ENCODE data around the gene SPATS1.
"Not testable (repeated sequence)": the region's sequence is repeated elsewhere in the genome, so short reads cannot be mapped to it uniquely, and the experiment has no call there.

SPATS1 gene

GRCh38 chr6:44309092-44309491, 33.4 kb upstream of the SPATS1 start:
- in situ Hi-C loops (cut with HindIII; ENCODE audit: low pct_ligation_motif_present, low pct_unique_long_range_greater_than_20kb, low sequenced_read_pairs): no loop called here
- no peak for DNase-seq

- in situ Hi-C loops (cut with HindIII; ENCODE audit: low pct_ligation_motif_present, low pct_unique_long_range_greater_than_20kb, low sequenced_read_pairs): no loop called here
- no peak for DNase-seq
These were observed 32.8 kb upstream of the SPATS1 start for GRCh38 chr6:44309631-44310030.

- no peak for DNase-seq
- in situ Hi-C loops (cut with HindIII; ENCODE audit: low pct_ligation_motif_present, low pct_unique_long_range_greater_than_20kb, low sequenced_read_pairs): no loop called here
These were observed 32.2 kb upstream of the SPATS1 start for GRCh38 chr6:44310241-44310640.

- no peak for DNase-seq
- in situ Hi-C loops (cut with HindIII; ENCODE audit: low pct_ligation_motif_present, low pct_unique_long_range_greater_than_20kb, low sequenced_read_pairs): no loop called here
These were observed 31.1 kb upstream of the SPATS1 start for GRCh38 chr6:44311304-44311703.

- no peak for DNase-seq
- in situ Hi-C loops (cut with HindIII; ENCODE audit: low pct_ligation_motif_present, low pct_unique_long_range_greater_than_20kb, low sequenced_read_pairs): no loop called here
These were observed 30.7 kb upstream of the SPATS1 start for GRCh38 chr6:44311767-44312166.

GRCh38 chr6:44312901-44313788, 29.3 kb upstream of the SPATS1 start, which contains the start of gene AARS2:
Gene AARS2, minus strand, starts transcription at chr6:44313347. Its CDS starts 24 bp downstream, at chr6:44313323.
- in situ Hi-C loops (cut with HindIII; ENCODE audit: low pct_ligation_motif_present, low pct_unique_long_range_greater_than_20kb, low sequenced_read_pairs): no loop called here
- peak; percentile 81 for DNase-seq

GRCh38 chr6:44314657-44315056, 27.8 kb upstream of the SPATS1 start:
- in situ Hi-C loops (cut with HindIII; ENCODE audit: low pct_ligation_motif_present, low pct_unique_long_range_greater_than_20kb, low sequenced_read_pairs); DNase-seq: not testable (repeated sequence)

- DNase-seq: no peak
- in situ Hi-C loops (cut with HindIII; ENCODE audit: low pct_ligation_motif_present, low pct_unique_long_range_greater_than_20kb, low sequenced_read_pairs): no loop called here
These were observed 26.9 kb upstream of the SPATS1 start for GRCh38 chr6:44315516-44315915.

- DNase-seq: no peak
- in situ Hi-C loops (cut with HindIII; ENCODE audit: low pct_ligation_motif_present, low pct_unique_long_range_greater_than_20kb, low sequenced_read_pairs): no loop called here
These were observed 26.5 kb upstream of the SPATS1 start for GRCh38 chr6:44315951-44316350.

GRCh38 chr6:44316481-44316880, 26.0 kb upstream of the SPATS1 start:
- no peak for DNase-seq
- in situ Hi-C loops (cut with HindIII; ENCODE audit: low pct_ligation_motif_present, low pct_unique_long_range_greater_than_20kb, low sequenced_read_pairs): no loop called here

GRCh38 chr6:44317136-44317631, 25.3 kb upstream of the SPATS1 start:
- DNase-seq; in situ Hi-C loops (cut with HindIII; ENCODE audit: low pct_ligation_motif_present, low pct_unique_long_range_greater_than_20kb, low sequenced_read_pairs): not testable (repeated sequence)

GRCh38 chr6:44321210-44321609, 21.2 kb upstream of the SPATS1 start:
- no peak for DNase-seq

GRCh38 chr6:44327096-44327495, 15.4 kb upstream of the SPATS1 start:
- in situ Hi-C loops (cut with HindIII; ENCODE audit: low pct_ligation_motif_present, low pct_unique_long_range_greater_than_20kb, low sequenced_read_pairs): no loop called here
- no peak for DNase-seq

More at GRCh38 chr6:44321210-44321609, 21.2 kb upstream of the SPATS1 start:
- in situ Hi-C loops (cut with HindIII; ENCODE audit: low pct_ligation_motif_present, low pct_unique_long_range_greater_than_20kb, low sequenced_read_pairs): no loop called here

GRCh38 chr6:44327760-44328159, 14.7 kb upstream of the SPATS1 start:
- in situ Hi-C loops (cut with HindIII; ENCODE audit: low pct_ligation_motif_present, low pct_unique_long_range_greater_than_20kb, low sequenced_read_pairs): no loop called here
- DNase-seq: no peak

GRCh38 chr6:44328203-44328602, 14.2 kb upstream of the SPATS1 start:
- DNase-seq; in situ Hi-C loops (cut with HindIII; ENCODE audit: low pct_ligation_motif_present, low pct_unique_long_range_greater_than_20kb, low sequenced_read_pairs): not testable (repeated sequence)

GRCh38 chr6:44329858-44330257, 12.6 kb upstream of the SPATS1 start:
- no peak for DNase-seq
- in situ Hi-C loops (cut with HindIII; ENCODE audit: low pct_ligation_motif_present, low pct_unique_long_range_greater_than_20kb, low sequenced_read_pairs): no loop called here

GRCh38 chr6:44332585-44332984, 9.9 kb upstream of the SPATS1 start:
- in situ Hi-C loops (cut with HindIII; ENCODE audit: low pct_ligation_motif_present, low pct_unique_long_range_greater_than_20kb, low sequenced_read_pairs): no loop called here
- no peak for DNase-seq

GRCh38 chr6:44333273-44333919, 9.1 kb upstream of the SPATS1 start:
- no peak for DNase-seq
- in situ Hi-C loops (cut with HindIII; ENCODE audit: low pct_ligation_motif_present, low pct_unique_long_range_greater_than_20kb, low sequenced_read_pairs): no loop called here

- in situ Hi-C loops (cut with HindIII; ENCODE audit: low pct_ligation_motif_present, low pct_unique_long_range_greater_than_20kb, low sequenced_read_pairs): no loop called here
These were observed 8.5 kb upstream of the SPATS1 start for GRCh38 chr6:44333942-44334341.

GRCh38 chr6:44335631-44336030, 6.8 kb upstream of the SPATS1 start:
- no peak for DNase-seq
- in situ Hi-C loops (cut with HindIII; ENCODE audit: low pct_ligation_motif_present, low pct_unique_long_range_greater_than_20kb, low sequenced_read_pairs): no loop called here

More at GRCh38 chr6:44333942-44334341, 8.5 kb upstream of the SPATS1 start:
- no peak for DNase-seq
